GM18870 (cell line): ENCODE data around the gene OAS1.

Source experiments
- ATAC-seq: cut with Tn5 transposase; IDR thresholded peaks from one replicate; pipeline ENCODE4 v1.9.1; 2021; ENCODE audit warnings: moderate library complexity; ENCODE audit not compliant: unreplicated experiment

OAS1 gene

GRCh38 chr12:112964067-112964670 lies 57.4 kb downstream of the OAS1 start:
- no peak for ATAC-seq

GRCh38 chr12:112964915-112965314 lies 58.2 kb downstream of the OAS1 start:
- no peak for ATAC-seq

GRCh38 chr12:112965643-112966042 lies 58.9 kb downstream of the OAS1 start:
- ATAC-seq = no peak

- ATAC-seq = no peak
Measured at GRCh38 chr12:112967306-112967705, 60.5 kb downstream of the OAS1 start.

- ATAC-seq = no peak
Measured at GRCh38 chr12:112967858-112968257, 61.1 kb downstream of the OAS1 start.
